ENCODE measurements around the gene IDE. TPM values are rescaled to one million over a fixed set of nuclear protein-coding genes. Genes with fewer than 3 reads are reported as not detected.

IDE gene
- total RNA-seq, 1 donor from 2014 or later, result 25.7 TPM

Other genes starting within 250 kb of the IDE start
- gene KIF11, start 19.0 kb upstream of the IDE start, total RNA-seq, result 4.5 and 5.7 TPM in 2 replicates
- 1.6 and 1.8 TPM in 2 replicates for gene HHEX, start 115.9 kb upstream of the IDE start, total RNA-seq